ENCODE measurements around the gene CD28.
"Not testable (repeated sequence)": the region's sequence is repeated elsewhere in the genome, so short reads cannot be mapped to it uniquely, and the experiment has no call there.

Gene CD28

DNA sequence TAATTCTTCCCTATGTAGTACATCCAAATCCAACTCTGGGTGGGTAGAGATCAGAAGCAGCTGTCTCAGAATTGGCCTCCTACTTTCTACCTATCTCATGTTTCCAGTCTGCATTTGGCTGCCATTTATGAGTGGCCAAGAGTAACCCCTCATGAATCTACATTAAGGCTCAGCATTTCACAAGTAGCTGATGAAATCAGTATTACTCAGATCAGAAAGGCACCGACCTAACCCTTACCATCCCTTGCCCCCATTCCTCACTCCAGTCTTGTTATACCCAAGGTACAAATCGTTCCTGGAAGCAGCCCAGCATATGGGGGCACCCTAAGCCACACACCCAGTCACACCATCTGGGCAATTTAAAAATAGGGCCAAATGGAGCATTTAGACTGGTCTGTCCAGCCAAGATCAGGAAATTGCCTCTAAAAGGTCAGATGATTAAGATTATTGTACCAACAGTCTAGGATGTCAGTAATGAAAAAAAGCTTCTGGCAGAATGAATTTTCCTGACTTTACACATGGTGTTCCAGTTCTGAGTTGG is 37.1 kb downstream of the CD28 start:
- in situ Hi-C loops (cut with MboI; ENCODE audit: low sequenced_read_pairs), result no loop called here

GRCh38 chr2:203744091-203744490 is 37.7 kb downstream of the CD28 start:
- in situ Hi-C loops (cut with MboI; ENCODE audit: low sequenced_read_pairs), result no loop called here

DNA sequence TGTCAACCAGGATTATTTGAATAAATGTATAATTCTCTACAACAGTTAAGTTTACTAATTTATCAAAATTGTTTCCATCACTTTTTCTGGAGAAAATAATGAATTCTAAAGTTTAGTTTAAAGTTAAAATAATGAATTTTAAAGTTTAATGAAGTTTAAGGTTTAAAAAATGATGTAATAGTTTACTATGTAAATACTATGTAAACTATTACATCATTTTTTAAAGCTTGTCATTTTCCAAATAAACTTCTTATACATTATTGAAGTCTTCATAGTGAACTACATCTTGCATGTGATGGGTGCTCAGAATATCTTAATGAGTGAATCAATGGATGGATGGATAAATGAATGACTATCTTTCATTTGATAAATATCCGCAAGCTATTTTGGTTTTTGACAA is 38.8 kb downstream of the CD28 start:
- in situ Hi-C loops (cut with MboI; ENCODE audit: low sequenced_read_pairs), result no loop called here

- in situ Hi-C loops (cut with MboI; ENCODE audit: low sequenced_read_pairs), result no loop called here
Measured at GRCh38 chr2:203748331-203749126, 42.1 kb downstream of the CD28 start.

GRCh38 chr2:203750346-203751068 is 44.1 kb downstream of the CD28 start:
- in situ Hi-C loops (cut with MboI; ENCODE audit: low sequenced_read_pairs), result no loop called here

- in situ Hi-C loops (cut with MboI; ENCODE audit: low sequenced_read_pairs), result no loop called here
Measured at GRCh38 chr2:203751685-203752271, 45.3 kb downstream of the CD28 start.

DNA sequence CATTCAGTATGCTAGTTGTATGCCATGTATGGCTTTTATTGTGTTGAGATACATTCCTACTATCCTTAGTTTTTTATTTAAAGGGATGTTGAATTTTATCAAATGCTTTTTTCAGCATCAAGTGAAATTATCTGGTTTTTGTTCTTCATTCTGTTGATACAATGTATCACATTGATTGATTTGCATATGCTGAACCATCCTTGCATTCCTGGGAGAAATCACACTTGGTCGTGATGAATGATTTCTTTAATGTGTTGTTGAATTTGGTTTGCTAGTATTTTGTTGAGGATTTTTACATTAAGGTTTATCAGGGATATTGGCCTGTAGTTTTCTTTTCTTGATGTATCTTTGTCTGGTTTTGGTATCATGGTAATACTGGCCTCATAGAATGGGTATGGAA is 49.7 kb downstream of the CD28 start:
- in situ Hi-C loops (cut with MboI; ENCODE audit: low sequenced_read_pairs), result no loop called here

- in situ Hi-C loops (cut with MboI; ENCODE audit: low sequenced_read_pairs), result no loop called here
Measured at GRCh38 chr2:203758841-203759689, 52.6 kb downstream of the CD28 start.

DNA sequence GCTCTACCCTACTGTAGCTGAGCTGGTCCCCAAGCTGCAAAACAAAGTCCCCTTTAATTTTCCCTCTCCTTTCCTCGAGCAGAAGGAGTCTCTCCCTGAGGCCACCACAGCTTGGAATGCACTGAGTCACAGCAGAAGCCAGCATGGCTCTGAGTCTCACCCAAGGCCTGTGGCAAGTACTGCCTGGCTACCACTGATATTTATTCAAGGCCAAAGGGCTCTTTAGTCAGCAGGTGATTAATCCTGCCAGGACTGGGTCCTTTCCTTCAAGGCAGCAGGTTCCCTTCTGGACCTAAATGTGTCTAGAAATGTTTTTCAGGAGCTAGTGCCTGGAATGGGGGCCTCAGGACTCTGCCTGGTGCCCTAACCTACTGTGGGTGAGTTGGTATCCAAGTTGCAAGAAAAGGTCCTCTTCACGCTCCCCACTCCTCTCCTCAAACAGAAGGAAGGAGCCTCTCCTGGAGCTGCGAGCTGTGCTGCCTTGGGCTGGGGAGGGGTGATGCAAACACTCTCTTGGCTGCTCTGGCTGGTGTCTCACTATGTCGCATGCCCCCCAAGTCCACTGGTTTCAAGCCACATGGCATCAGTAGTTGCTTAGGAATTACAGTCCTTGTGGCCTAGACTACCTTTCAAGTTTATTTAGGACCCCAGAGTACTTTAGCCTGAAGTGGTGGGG is 53.4 kb downstream of the CD28 start:
- in situ Hi-C loops (cut with MboI; ENCODE audit: low sequenced_read_pairs), result no loop called here

- in situ Hi-C loops (cut with MboI; ENCODE audit: low sequenced_read_pairs), result no loop called here
Measured at GRCh38 chr2:203761121-203761520, 54.7 kb downstream of the CD28 start.

DNA sequence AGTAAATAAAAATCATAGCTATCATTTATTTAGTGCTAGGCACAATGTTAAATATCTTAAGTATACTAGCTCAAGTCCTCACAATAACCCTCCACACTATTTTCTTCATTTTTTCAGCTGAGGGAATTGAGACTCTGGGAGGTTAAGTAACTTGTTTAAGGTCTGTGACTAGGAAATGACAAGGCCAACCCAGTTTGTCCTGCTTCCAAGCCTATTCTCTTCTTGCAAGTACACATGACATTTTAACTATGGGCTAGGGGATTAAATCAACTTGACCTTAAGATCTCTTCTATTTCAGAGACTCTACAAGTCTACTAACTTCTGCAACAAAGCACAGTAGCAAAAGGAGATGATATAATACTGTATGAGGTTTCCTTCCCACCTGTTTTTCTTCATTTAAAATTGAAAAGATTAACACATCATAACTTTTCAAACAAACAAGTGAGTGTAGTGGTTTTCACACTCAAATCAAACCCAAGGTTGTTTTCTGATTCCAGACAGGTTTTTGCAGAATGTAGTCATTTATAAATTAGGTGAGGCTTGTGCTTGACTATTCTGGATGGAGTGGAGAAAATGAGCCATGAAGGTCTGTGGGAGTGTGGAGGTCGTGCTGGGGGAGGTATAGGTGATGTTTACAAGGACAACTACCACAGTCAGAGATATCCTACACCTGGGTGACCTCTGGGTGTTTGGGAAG is 57.0 kb downstream of the CD28 start:
- in situ Hi-C loops (cut with MboI; ENCODE audit: low sequenced_read_pairs), result no loop called here

- in situ Hi-C loops (cut with MboI; ENCODE audit: low sequenced_read_pairs), result no loop called here
Measured at GRCh38 chr2:203763938-203764664, 57.7 kb downstream of the CD28 start.

GRCh38 chr2:203772456-203773165 is 66.2 kb downstream of the CD28 start:
- in situ Hi-C loops (cut with MboI; ENCODE audit: low sequenced_read_pairs), result no loop called here

DNA sequence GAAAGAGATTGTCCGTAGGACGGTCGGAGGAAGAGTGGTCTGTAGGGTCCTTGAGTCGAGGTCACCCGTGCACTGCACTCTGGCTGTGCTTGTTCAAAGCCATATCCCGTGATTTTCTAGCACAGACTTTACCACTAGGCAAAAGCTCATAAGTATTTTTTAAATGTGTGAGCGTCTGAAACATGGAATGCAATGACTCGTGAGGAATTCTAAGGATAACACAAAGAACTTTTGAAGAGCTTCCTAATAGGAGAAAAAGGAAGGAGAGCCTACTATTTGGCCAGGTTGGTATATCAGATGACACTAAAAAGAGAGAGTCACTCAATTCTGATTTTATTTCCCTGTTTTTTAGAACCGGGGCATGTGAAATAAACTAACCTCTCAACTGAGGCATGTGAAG is 68.3 kb downstream of the CD28 start:
- in situ Hi-C loops (cut with MboI; ENCODE audit: low sequenced_read_pairs), result no loop called here

DNA sequence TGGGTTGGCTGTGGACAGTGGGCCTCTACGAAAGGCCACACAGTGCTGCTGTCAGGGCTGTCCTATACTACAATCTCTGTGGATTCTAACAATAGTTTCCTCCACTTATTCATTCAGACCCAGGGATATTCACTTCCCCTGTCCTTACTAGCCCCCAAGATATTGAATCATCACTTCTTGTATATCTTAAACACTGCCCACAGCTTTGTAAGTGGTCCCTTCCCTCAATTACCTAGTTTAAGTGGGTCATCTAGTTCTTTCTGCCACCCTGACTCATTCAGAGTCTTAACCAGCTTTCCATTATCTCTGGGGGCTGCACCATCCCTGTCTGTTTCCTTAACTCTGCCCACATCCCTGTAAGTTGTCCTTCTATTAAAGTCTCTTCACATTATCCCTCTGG is 69.2 kb downstream of the CD28 start:
- in situ Hi-C loops (cut with MboI; ENCODE audit: low sequenced_read_pairs), result no loop called here

GRCh38 chr2:203777030-203777429 is 70.6 kb downstream of the CD28 start:
- in situ Hi-C loops (cut with MboI; ENCODE audit: low sequenced_read_pairs), result no loop called here

DNA sequence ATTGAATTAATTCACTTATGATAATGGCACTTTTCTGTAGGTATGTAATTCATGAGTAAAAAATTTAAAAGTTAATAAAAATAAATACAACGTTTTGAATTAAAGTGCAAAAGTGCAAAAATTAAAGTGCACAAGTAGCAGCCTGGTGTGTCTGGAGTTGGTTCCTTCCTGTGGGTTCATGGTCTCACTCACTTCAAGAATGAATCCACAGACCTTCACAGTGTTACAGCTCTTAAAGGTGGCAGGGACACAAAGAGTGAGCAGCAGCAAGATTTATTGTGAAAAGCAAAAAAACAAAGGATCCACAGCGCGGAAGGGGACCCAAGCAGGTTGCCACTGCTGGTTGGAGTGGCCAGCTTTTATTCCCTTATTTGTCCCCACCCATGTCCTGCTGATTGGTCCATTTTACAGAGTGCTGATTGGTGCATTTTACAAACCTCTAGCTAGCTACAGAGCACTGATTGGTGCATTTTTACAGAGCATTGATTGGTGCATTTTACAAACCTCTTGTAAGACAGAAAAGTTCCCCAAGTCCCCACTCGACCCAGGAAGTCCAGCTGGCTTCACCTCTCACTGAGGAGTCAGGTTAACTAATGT is 73.1 kb downstream of the CD28 start:
- in situ Hi-C loops (cut with MboI; ENCODE audit: low sequenced_read_pairs), result not testable (repeated sequence)

- in situ Hi-C loops (cut with MboI; ENCODE audit: low sequenced_read_pairs), result no loop called here
Measured at GRCh38 chr2:203780231-203780630, 73.8 kb downstream of the CD28 start.

Data from HL-60/S4 treated with retinoic acid at 250 ng/mL for 4 days and 3 days (cell line).